ENCODE data around the gene NEURL1.

DNA sequence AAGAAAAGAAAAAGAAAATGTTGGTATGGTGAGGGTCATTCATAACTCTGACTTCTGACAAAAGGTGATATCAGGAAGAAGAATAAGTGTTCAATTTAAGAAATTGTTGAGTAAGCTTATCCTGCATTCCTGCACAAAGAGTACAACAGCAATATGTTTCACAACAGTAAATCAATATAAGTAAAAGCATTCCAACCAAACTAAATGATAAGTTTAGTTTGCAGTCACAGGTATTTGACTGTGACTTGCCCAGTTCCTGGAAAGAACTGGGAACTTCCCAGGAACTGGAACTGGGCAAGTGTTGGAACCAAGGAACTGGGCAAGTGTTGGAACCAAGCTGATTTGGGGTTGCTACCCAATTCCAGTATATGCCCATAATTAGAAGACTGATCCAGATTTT is 35.0 kb downstream of the NEURL1 start:
- TF ChIP-seq EZH2 (IDR thresholded peaks at IDR 0.05; ENCODE audit: insufficient read depth, poor library complexity, severe bottlenecking) (no peak), EZH2phosphoT487 (IDR thresholded peaks at IDR 0.05; ENCODE audit: insufficient read depth, low read depth) (no peak)

All from GM23248 (cell line).